Suppressor macrophage (primary cell): ENCODE results near the gene DRC7.
A peak's percentile ranks its signal among the peaks of the same experiment; 100 is the strongest.
"Not testable (repeated sequence)": the region's sequence is repeated elsewhere in the genome, so short reads cannot be mapped to it uniquely, and the experiment has no call there.

ENCODE experiments used
- DNase-seq, 4 experiments: peaks; one replicate each; pipeline ENCODE4 v3.0.0-alpha.2; 2020 to 2022

DRC7 gene

DNA sequence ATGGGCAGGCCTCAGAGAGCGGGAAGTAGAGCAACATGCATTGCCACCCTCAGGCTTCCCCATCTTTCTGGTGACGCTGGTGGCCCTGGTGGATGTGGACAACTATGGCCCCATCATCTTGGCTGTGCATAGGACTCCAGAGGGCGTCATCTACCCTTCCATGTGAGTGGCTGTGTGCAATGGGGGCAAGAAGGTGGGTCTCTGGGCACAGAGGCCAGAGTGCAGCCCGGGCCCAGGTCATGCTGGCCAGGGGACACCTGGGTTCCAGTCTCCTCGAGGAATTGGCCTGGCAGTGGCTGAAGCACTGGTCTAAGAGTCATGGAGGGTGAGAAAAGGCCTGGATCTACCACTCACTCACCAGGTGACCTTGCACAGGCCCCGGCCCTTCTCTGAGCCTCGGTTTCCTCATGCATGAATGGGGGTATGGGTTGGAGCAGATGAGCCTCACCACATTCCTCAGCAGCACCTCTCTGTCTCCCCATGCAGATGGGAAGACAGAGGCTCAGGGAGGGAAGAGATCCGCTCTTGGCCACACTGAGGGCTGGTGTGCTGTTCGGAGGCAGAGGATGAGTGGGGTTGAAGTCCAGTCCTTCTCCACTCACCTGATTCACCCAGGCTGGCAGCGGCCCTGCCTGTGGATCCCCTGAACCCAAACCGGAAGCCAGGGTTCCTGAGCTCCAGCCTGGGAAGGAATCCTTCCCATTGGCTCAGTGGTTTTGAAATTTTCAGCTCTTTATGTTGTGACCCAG lies 33.7 kb upstream of the DRC7 start:
- no peak for DNase-seq

GRCh38 chr16:57661510-57661909 lies 33.1 kb upstream of the DRC7 start:
- DNase-seq, result no peak

DNA sequence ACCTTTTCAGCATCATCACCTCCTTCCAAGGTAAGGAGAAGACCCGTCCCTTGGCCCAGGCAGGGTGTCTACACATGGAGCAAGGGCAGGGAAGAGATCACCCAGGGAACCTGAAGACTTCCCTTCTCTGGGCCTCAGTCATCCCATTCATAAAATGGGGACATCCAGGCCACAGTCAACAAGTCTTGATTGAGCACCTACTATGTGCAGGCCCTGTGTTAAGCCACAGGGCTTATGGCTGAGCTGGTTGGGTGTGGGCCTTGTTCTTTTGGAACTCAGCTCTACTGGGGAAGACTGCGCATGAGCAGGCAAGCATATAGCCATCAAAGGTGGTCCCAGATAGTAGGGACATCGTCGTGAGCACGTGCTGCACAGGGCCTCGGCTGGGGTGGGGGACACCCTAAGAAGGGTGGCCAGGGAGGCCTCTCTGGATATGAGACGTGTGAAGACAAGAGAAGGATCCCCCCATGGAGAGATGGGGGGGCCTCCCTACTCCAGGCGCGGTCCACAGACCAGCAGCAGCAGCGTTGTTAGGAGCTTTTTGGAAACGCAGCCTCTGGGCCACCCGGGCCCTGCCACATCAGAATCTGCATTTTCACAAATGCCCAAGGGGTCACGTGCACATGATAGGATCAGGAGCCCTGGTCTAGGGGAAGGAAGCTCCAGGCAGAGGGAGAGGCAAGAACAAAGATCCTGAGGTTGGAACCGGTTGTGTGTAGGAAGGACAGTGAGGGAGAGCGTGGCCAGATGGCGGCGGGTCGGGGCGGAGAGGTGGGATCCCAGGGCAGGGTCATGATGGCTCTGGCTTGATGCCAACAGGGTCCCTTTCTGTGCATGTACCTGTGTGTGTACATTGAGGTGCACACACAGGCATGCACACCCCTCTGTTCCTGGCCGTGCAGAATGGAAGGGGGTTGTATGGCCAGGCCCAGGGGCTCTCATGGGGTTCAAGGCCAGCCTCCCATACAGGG lies 32.4 kb upstream of the DRC7 start:
- DNase-seq, result no peak

- no peak for DNase-seq
Observed at GRCh38 chr16:57663436-57663835, 31.2 kb upstream of the DRC7 start.

- DNase-seq, result no peak
Observed at GRCh38 chr16:57663917-57664661, 30.5 kb upstream of the DRC7 start.

- no peak for DNase-seq
Observed at GRCh38 chr16:57664662-57665025, 30.0 kb upstream of the DRC7 start.

DNA sequence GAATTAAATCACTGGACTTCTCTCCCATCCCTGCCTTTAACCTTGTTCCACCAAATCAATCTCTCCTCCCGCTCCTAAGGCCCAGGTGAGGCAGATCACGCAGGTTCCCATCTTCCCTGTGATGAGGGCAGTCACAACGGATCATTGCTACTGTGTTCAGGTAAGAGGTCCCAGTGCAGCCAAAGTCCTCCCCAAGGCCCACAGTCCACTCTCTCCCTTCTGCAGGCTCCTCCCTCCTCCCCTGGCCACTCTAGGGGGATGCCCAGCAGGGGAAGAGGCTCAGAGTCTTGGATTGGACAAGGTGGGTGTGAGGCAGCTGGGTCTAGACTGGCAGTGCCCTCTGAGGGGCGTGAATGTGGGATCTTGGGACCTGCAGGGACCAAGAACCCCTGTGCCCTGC lies 29.1 kb upstream of the DRC7 start:
- DNase-seq, result no peak

DNA sequence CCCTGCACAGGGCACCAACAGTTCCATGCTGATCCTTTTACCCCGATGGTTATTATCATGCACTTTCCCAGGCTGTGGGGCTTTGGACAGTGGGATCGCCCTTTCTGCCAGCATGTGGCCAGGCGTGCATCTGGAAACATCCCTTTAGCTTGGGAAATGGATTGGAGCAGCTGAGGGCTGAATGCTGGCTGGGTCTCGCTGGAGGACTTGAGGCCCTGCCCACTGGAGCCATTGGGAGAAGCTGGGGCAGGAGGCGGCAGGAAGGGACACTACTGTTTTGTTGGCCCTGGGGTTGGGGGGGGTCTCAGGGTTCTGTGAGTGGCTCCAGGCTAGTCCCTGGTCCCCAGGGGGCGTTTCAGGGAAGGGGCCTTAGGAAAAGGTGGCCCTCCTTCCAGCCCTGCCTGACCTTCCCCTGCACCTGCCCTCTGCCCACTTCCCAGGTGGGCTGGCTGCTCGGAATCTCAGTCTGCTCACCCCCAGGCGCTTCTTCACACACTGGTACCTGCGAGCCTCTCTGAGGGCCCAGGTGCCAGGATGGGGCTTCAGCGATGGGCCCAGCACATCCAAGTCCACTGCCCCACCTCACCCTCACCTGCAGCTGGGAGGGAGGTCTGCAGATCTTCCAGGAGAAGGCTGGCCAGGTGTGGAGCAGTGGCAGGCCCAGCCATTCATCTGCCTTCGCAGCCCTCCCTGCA lies 28.1 kb upstream of the DRC7 start:
- DNase-seq, result no peak

DNA sequence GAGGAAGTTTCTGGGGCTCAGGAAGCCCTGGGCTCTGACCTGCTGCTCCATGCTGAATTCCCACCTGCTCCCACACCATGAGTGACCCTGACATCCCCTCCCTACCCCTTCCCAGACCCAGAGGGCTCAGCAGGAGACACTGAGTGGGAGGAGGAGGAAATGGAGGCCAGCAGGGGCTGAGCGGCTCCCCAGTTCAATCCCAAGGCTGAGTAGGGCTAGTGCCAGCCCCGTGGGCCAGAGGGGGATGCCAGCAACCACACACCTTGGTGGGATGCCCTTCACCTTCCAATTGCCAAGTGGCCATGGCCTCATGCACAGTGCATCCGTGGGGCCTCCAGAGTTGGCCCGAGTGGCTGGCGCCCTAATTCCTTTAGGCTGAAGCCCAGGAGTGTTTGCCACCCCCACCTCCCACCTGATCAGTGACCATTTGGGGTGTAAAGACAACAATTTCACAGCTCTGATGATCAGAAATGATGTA lies 27.5 kb upstream of the DRC7 start:
- no peak for DNase-seq

DNA sequence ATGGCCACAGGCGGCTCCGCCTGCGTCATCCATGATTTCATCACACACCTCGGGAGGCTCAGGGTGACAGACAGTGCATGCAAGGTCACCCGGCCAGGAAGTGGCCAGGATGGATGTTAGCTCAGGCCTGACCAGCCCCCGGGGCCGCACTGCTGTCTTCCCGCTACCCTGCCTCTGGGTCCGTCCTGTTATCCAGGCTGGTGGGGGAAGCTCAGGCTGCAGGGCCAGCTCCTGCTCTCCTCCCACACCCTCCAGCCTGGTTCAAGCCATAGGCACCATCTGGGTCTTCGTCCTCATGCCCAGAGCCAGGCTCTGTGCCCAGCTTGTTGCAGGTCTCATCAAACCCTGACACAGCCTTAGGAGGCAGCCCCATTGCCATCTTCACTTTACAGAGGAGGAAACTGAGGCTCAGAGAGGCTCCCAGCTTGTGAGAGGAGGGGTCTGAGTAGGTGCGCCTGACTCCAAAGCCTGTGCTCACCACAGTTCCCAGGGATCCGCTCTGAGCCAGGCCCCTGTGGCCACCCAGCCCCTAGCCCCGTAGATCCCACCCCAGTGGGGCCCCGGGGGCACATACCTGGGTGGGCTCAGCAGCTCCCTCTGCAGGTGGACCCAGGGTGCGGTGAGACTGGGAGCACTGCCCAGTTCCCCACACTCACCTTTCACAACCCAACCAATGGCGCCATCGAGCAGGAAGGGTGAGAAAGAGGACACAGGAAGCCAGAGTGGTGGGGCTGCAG lies 26.9 kb upstream of the DRC7 start:
- DNase-seq, result peak; percentile 92 to 95 (median 93)

DNA sequence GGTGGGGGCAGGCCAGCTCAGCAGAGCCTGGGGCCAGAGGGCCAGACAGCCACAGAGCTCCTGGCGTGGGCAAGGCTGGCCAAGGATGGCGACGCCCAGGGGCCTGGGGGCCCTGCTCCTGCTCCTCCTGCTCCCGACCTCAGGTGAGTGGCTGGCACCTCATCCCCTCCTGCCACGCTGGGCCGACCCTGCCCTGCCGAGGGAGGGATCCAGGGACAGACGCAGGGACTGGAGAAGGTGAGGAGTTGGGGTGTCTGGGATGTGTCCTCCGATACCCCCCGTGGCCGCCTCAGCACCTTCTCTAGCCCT lies 26.4 kb upstream of the DRC7 start, which contains the start of gene ADGRG3:
Gene ADGRG3 (plus strand): TSS at position 44 of the 309 bp plus-strand sequence. CDS start 42 bp downstream, at position 86.
- no peak for DNase-seq

DNA sequence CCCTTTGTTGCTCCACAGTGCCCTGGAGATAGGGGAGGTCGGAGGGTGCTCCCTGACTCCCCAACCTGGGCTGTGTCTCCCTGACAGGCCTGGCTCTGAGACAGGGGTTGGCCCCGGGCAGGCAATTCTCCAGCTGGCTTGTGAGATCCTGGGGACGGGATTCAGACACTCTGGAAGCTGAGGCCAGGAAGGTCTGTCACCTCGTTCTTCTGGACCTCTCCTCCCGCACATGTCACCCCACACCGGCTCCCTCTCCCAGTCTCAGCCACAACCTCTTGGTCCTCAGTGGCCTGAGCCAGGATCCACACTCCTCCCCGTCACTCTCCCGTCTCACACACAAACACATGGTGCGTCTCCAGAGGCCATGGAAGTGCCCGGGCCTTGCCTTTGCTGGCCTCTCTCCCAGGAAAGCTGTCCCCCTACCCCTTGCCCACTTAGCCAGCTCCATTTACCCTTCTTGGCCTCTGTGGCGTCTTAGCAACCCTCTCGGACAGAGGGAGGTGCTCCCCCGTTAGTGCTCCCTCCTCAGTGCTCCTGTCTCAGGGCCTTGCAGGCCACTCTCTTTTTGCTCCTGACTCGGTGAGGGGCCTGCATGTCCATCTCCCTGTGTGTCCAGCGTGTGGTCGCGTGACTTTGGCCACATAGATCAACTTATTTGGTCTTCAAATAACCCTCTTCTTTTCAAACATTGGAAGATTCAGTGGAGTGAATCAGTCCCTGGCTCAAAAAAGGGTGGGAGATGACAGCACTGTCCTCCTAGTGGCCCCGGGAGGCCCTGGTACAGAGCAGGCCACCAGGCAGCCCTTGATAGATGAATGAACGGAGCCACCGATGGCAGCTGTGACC lies 25.8 kb upstream of the DRC7 start:
- no peak for DNase-seq

DNA sequence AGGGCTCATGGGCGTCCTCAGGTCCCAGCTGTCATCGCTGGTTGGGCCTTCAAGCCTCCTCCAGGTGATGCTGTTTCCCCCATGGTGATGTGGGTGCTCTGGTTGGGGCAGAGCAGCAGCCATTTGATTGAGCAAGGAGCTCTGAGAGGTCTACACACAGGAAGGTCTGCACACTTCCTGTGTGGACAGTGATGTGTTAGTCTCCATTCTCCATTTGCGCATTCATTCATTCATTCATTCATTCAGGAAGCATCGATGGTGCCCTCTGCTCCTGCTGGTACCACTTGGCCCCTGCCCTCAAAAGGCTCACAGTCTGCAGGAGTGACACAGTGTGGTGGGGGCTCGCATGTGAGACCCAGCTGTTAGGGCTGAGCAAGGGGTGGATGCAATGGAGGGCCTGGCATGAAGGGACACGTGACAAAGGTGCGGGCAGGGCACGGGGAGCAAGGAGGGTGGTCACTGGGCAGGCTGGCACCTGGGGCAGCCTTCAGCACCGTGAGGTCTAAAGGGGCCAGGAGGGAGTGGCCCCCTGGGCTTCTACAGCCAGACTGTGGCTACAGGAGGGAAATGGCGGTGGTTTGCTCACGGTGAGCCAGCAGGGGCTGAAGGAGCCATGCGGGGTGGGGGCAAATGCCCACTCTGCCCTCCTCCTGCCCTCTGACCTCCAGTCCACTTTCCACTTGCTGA lies 25.0 kb upstream of the DRC7 start:
- no peak for DNase-seq

GRCh38 chr16:57670196-57670595 lies 24.4 kb upstream of the DRC7 start:
- no peak for DNase-seq

DNA sequence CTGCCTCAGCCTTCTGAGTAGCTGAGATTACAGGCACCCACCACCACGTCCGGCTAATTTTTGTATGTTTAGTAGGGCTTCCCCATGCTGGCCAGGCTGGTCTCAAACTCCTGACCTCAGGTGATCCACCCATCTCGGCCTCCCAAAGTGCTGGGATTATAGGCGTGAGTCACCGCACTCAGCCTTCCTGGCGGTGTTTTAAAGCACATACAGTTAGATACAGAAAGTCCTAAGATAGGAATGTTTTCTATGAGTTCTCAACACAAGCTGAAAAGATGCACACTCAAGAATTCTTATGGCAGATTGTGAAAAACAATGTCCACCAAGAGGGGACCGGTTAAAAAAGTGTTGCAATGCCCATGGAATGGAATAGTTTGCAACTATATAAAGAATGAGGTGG lies 23.2 kb upstream of the DRC7 start:
- not testable (repeated sequence) for DNase-seq

DNA sequence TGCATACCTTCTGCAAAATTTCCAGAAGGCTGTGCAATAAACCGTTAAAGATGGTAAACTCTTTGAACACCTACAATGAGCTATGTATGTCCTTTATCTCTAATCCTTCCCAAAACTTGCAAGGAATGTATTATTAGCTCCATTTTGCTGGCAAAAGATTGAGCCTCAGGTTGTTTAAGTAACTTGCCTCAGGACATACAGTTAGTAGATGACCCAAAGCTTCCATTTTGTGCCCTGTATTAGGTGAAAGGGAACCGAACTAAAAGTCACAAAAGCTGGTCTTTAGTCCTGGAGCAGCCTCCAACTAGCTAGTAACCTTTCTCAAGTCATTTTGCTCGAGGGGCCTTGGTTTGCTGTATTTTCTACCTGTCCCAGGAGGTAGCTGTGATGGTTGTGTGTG lies 22.2 kb upstream of the DRC7 start:
- no peak for DNase-seq

GRCh38 chr16:57672824-57673223 lies 21.8 kb upstream of the DRC7 start:
- no peak for DNase-seq

GRCh38 chr16:57675741-57676551 lies 18.7 kb upstream of the DRC7 start:
- DNase-seq, result peak in 2 of 4 experiments; percentile 23 to 39

- no peak for DNase-seq
Observed at GRCh38 chr16:57676553-57677085, 18.0 kb upstream of the DRC7 start.
